Smooth muscle cell (in vitro differentiated cells): ENCODE results near the gene CPT1C. TPM values are rescaled to one million over a fixed set of nuclear protein-coding genes. Genes with fewer than 3 reads are reported as not detected.
A peak's percentile ranks its signal among the peaks of the same experiment; 100 is the strongest.

Experiments
- DNase-seq: peaks from one replicate; lab custom pipeline; 2025; ENCODE audit not compliant: unreplicated experiment; lab: John Stamatoyannopoulos, UW
- H2AFZ ChIP-seq: fragments of 200-600 bp; sonication (generic); 2 replicates; pipeline ENCODE4 v1.6.0; 2016; ENCODE audit warnings: antibody characterized with exemption, low read depth, mild to moderate bottlenecking
- H3F3A ChIP-seq: fragments of 200-600 bp; sonication (generic); 2 replicates; pipeline ENCODE4 v1.6.0; 2017; ENCODE audit warnings: antibody characterized with exemption, low read depth
- H3K27ac ChIP-seq: fragments of 200-600 bp; sonication (generic); 2 replicates; pipeline ENCODE4 v1.5.1; 2016; ENCODE audit warnings: low read depth, mild to moderate bottlenecking
- H3K27me3 ChIP-seq: fragments of 200-600 bp; sonication (generic); 2 replicates; pipeline ENCODE4 v1.6.1; 2016; ENCODE audit warnings: low read depth, mild to moderate bottlenecking
- H3K36me3 ChIP-seq: fragments of 200-600 bp; sonication (generic); 2 replicates; pipeline ENCODE4 v1.5.1; 2016; ENCODE audit warnings: low read depth
- H3K4me1 ChIP-seq: fragments of 200-600 bp; sonication (generic); 2 replicates; pipeline ENCODE4 v1.5.1; 2016; ENCODE audit warnings: low read depth
- H3K4me2 ChIP-seq: fragments of 200-600 bp; sonication (generic); 2 replicates; pipeline ENCODE4 v1.6.0; 2016; ENCODE audit warnings: mild to moderate bottlenecking
- H3K4me3 ChIP-seq: fragments of 200-600 bp; sonication (generic); 2 replicates; pipeline ENCODE4 v1.5.1; 2016; ENCODE audit warnings: mild to moderate bottlenecking
- H3K79me2 ChIP-seq: fragments of 200-600 bp; sonication (generic); 2 replicates; pipeline ENCODE4 v1.6.0; 2016; ENCODE audit warnings: low read depth, mild to moderate bottlenecking
- H3K9ac ChIP-seq: fragments of 200-600 bp; sonication (generic); 2 replicates; pipeline ENCODE4 v1.6.0; 2016; ENCODE audit warnings: low read depth
- H3K9me3 ChIP-seq: fragments of 200-600 bp; sonication (generic); replicated peaks from 2 replicates; pipeline ENCODE4 v1.5.1; 2016; ENCODE audit warnings: low read depth
- H4K20me1 ChIP-seq: fragments of 200-600 bp; sonication (generic); 2 replicates; pipeline ENCODE4 v1.6.0; 2016; ENCODE audit warnings: low read depth
- CTCF ChIP-seq: fragments of 200-600 bp; sonication (generic); IDR thresholded peaks from 2 replicates; pipeline ENCODE4 v1.5.1; 2017; ENCODE audit warnings: borderline replicate concordance, mild to moderate bottlenecking, antibody characterized with exemption; ENCODE audit not compliant: insufficient read depth, poor library complexity, severe bottlenecking
- WGBS: methylation state at CpG from one replicate; pipeline ENCODE4 v1.1.7; 2016; ENCODE audit warnings: low lambda C conversion rate; 5-methylcytosine and 5-hydroxymethylcytosine counted together
- polyA plus RNA-seq: library from polyadenylated mRNA; unstranded; fragments of >200 nt; fragmentation: Nextera tagmentation; extraction: Ambion mirVana; gene quantifications from 2 replicates; pipeline ENCODE4 v1.2.1, GENCODE V29; 2016
- total RNA-seq: library from RNA; depleted of rRNA; stranded (reverse); fragments of >200 nt; gene quantifications from 2 replicates; pipeline ENCODE4 v1.2.3, GENCODE V29; 2014

CPT1C gene
- total and polyA plus RNA-seq, 2 experiments from 2014 or later, result 19.7 to 20.0 TPM

GRCh38 chr19:49663224-49663623 lies 27.7 kb upstream of the CPT1C start:
- Histone ChIP-seq H3K27ac (no peak overlapping the region), H3K9me3 (no peaks in the 10 kb centered on the region), H2AFZ (no peak overlapping the region), H3K9ac (no peak overlapping the region), H3K4me1 (peaks cover 6% of the 10 kb centered on the region), H3F3A (no peaks in the 10 kb centered on the region), H4K20me1 (peaks cover 25% of the 10 kb centered on the region), H3K79me2 (peaks cover 14% of the 10 kb centered on the region), H3K4me2 (no peak overlapping the region), H3K27me3 (no peaks in the 10 kb centered on the region), H3K36me3 (no peaks in the 10 kb centered on the region), H3K4me3 (no peak overlapping the region)
- WGBS, result 94% methylated on average over 12 of the region's 12 CpGs
- DNase-seq, result no peak
- TF ChIP-seq CTCF, result no peak

GRCh38 chr19:49664171-49665035 lies 26.5 kb upstream of the CPT1C start:
- H3K9me3 ChIP-seq, result no peaks in the 10 kb centered on the region
- peaks cover 25% of the 10 kb centered on the region for H4K20me1 ChIP-seq
- no peaks in the 10 kb centered on the region for H3F3A ChIP-seq
- 2% methylated on average over 53 of the region's 53 CpGs for WGBS
- no peak overlapping the region for H2AFZ ChIP-seq
- peaks cover 14% of the 10 kb centered on the region for H3K79me2 ChIP-seq
- no peak for TF ChIP-seq CTCF
- peak overlapping the region; percentile 80 for H3K4me3 ChIP-seq
- H3K36me3 ChIP-seq, result no peaks in the 10 kb centered on the region
- H3K4me1 ChIP-seq, result peaks cover 6% of the 10 kb centered on the region
- DNase-seq, result peak; percentile 86
- H3K9ac ChIP-seq, result peak overlapping the region; percentile 37
- H3K27ac ChIP-seq, result peak overlapping the region; percentile 67
- no peaks in the 10 kb centered on the region for H3K27me3 ChIP-seq
- peak overlapping the region; percentile 88 for H3K4me2 ChIP-seq

- Histone ChIP-seq H3F3A (no peaks in the 10 kb centered on the region), H2AFZ (no peak overlapping the region), H3K4me1 (peaks cover 6% of the 10 kb centered on the region), H3K27me3 (no peaks in the 10 kb centered on the region), H4K20me1 (peaks cover 23% of the 10 kb centered on the region), H3K9me3 (no peaks in the 10 kb centered on the region), H3K36me3 (no peaks in the 10 kb centered on the region), H3K9ac (peak overlapping the region; percentile 37), H3K79me2 (peaks cover 14% of the 10 kb centered on the region), H3K4me3 (peak overlapping the region; percentile 80), H3K4me2 (peak overlapping the region; percentile 88), H3K27ac (peak overlapping the region; percentile 67)
- under 1% methylated on average over 7 of the region's 7 CpGs for WGBS
- TF ChIP-seq CTCF, result no peak
- no peak for DNase-seq
Observed at GRCh38 chr19:49665036-49665350, 25.9 kb upstream of the CPT1C start.
